K562 (cell line): ENCODE data around the gene CISD3. TPM values are rescaled to one million over a fixed set of nuclear protein-coding genes. Genes with fewer than 3 reads are reported as not detected.

Experiments
- CHAMP1 ChIP-seq: fragments of 450-650 bp; IDR thresholded peaks from 2 replicates; pipeline ENCODE4 v1.6.1; 2016; ENCODE audit warnings: mild to moderate bottlenecking
- CSDE1 ChIP-seq, 2 experiments: fragments of 450-650 bp; IDR thresholded peaks; 2 replicates each; pipeline ENCODE4 v1.6.1; 2016; ENCODE audit warnings: mild to moderate bottlenecking in 1 of 2
- ELF4 ChIP-seq: fragments of 450-650 bp; formaldehyde crosslinking; IDR thresholded peaks from 2 replicates; pipeline ENCODE4 v1.4.0; 2022; ENCODE audit warnings: missing genetic modification characterization
- EZH2 ChIP-seq: IDR thresholded peaks from 2 replicates; pipeline ENCODE4 v1.6.1; 2012; ENCODE audit warnings: low read depth, mild to moderate bottlenecking, inconsistent platforms, low read length, borderline replicate concordance
- GABPA ChIP-seq: fragments of 200-800 bp; sonication (Bioruptor generic); conservative IDR thresholded peaks from 2 replicates; pipeline ENCODE4 v1.6.1; 2016; ENCODE audit warnings: low read depth, missing genetic modification characterization, missing compliant biosample characterization
- GTF2B ChIP-seq: IDR thresholded peaks from 2 replicates; pipeline ENCODE4 v1.6.1; 2011; ENCODE audit not compliant: insufficient read length; ENCODE audit errors: extremely low read depth
- GTF2E2 ChIP-seq: fragments of 200-800 bp; sonication (Bioruptor generic); IDR thresholded peaks from 2 replicates; pipeline ENCODE4 v1.6.1; 2016; ENCODE audit warnings: missing genetic modification characterization, missing compliant biosample characterization
- GTF2F1 ChIP-seq: IDR thresholded peaks from 2 replicates; pipeline ENCODE4 v1.6.1; 2011; ENCODE audit warnings: low read depth, low read length, improper control_type of control experiment
- LCOR ChIP-seq: sonication (generic); formaldehyde crosslinking; IDR thresholded peaks from 2 replicates; pipeline ENCODE4 v1.8.0; 2022; ENCODE audit warnings: mild to moderate bottlenecking, missing genetic modification reagents
- MLX ChIP-seq, 2 experiments: fragments of 450-650 bp in 1 of 2; sonication (generic) in 1 of 2; formaldehyde crosslinking; conservative IDR thresholded peaks; 2 replicates each; pipeline versions ENCODE4 v1.4.0 to v1.8.1; 2020 to 2022; ENCODE audit warnings: mild to moderate bottlenecking in 1 of 2, missing genetic modification reagents in 1 of 2
- NCOA2 ChIP-seq, 2 experiments: fragments of 450-650 bp; IDR thresholded peaks; 2 replicates each; pipeline ENCODE4 v1.6.1; 2018; ENCODE audit warnings: mild to moderate bottlenecking in 2 of 2, moderate library complexity in 1 of 2; ENCODE audit not compliant: partially characterized antibody in 2 of 2
- NR3C1 ChIP-seq: sonication (generic); formaldehyde crosslinking; IDR thresholded peaks from 2 replicates; pipeline ENCODE4 v1.8.1; 2022; ENCODE audit warnings: missing genetic modification reagents
- RB1 ChIP-seq: fragments of 450-650 bp; IDR thresholded peaks from 2 replicates; pipeline ENCODE4 v1.6.1; 2017; ENCODE audit warnings: low read depth, mild to moderate bottlenecking
- SREBF2 ChIP-seq: sonication (generic); formaldehyde crosslinking; IDR thresholded peaks from 2 replicates; pipeline ENCODE4 v1.4.0; 2020; ENCODE audit warnings: mild to moderate bottlenecking, missing genetic modification reagents
- TEAD1 ChIP-seq, 2 experiments: fragments of 450-650 bp in 1 of 2; sonication (generic) in 1 of 2; formaldehyde crosslinking; IDR thresholded peaks; 2 replicates each; pipeline versions ENCODE4 v1.4.0 to v1.8.0; 2020 to 2022; ENCODE audit warnings: mild to moderate bottlenecking in 2 of 2, missing genetic modification reagents in 1 of 2
- TRIM28 ChIP-seq: fragments of 450-650 bp; IDR thresholded peaks from 2 replicates; pipeline ENCODE4 v1.6.1; 2017
- ZBTB12 ChIP-seq: fragments of 250-450 bp; sonication (Bioruptor Pico); IDR thresholded peaks from 2 replicates; pipeline ENCODE4 v1.4.0; 2020
- ZC3H4 ChIP-seq: sonication (generic); formaldehyde crosslinking; IDR thresholded peaks from 2 replicates; pipeline ENCODE4 v1.9.0; 2021; ENCODE audit warnings: missing genetic modification reagents, borderline replicate concordance
- ZC3H8 ChIP-seq: fragments of 450-650 bp; IDR thresholded peaks from 2 replicates; pipeline ENCODE4 v1.6.1; 2017
- ZKSCAN3 ChIP-seq: fragments of 250-450 bp; sonication (Bioruptor Pico); IDR thresholded peaks from 2 replicates; pipeline ENCODE4 v1.4.0; 2020
- ZNF347 ChIP-seq: fragments of 450-650 bp; formaldehyde crosslinking; IDR thresholded peaks from 2 replicates; pipeline ENCODE4 v1.4.0; 2020; ENCODE audit warnings: low read depth, mild to moderate bottlenecking, moderate library complexity
- ZNF644 ChIP-seq: fragments of 200-800 bp; sonication (Bioruptor generic); IDR thresholded peaks from 2 replicates; pipeline ENCODE4 v1.6.1; 2016; ENCODE audit warnings: low read depth, missing genetic modification characterization, missing compliant biosample characterization
- ZNF77 ChIP-seq: fragments of 250-450 bp; sonication (Bioruptor Pico); IDR thresholded peaks from 2 replicates; pipeline ENCODE4 v1.5.0; 2020
- polyA plus RNA-seq, 8 experiments: library from polyadenylated mRNA; depleted of rRNA in 4 of 8; stranded (reverse) in 5 of 8; unstranded in 3 of 8; fragments of >200 nt; fragmentation: Nextera tagmentation in 2 of 8; fragmentation: Illumina TruSeq in 1 of 8; extraction: Ambion mirVana in 2 of 8; extraction: Trizol in 1 of 8; gene quantifications; 2 replicates each; pipeline versions ENCODE4 v1.2.1 to v1.2.3, GENCODE V29; 2011 to 2014; ENCODE audit warnings: inconsistent platforms in 1 of 8, missing spikeins in 1 of 8
- total RNA-seq, 7 experiments: library from RNA; depleted of rRNA in 6 of 7; stranded (reverse); fragments of >200 nt in 6 of 7; fragmentation: Illumina TruSeq in 2 of 7; extraction: Trizol in 2 of 7; gene quantifications; 2 replicates each; pipeline versions ENCODE4 v1.2.1 to v1.2.3, GENCODE V29; 2011 to 2021; ENCODE audit warnings: low replicate concordance in 1 of 7

The CISD3 gene
- total and polyA plus RNA-seq, 9 of the 15 experiments (the other 6 are each of a cell fraction or from before 2014, with no cell fraction given), result 5.0 to 60.7 (median 15.7) TPM

- no peak for TF ChIP-seq ZNF644 (tag)
- no peak for TF ChIP-seq ZNF347
- TF ChIP-seq TRIM28, result 0 out of 2 replicates have a peak, but pooled peaks have one; percentile 32
- peak; percentile 64; the same call in 1 of the 2 replicates for TF ChIP-seq LCOR (CRISPR knock-in tag)
- no peak for TF ChIP-seq GTF2E2 (tag)
- no peak for TF ChIP-seq CHAMP1
- TF ChIP-seq ELF4 (CRISPR knock-in tag), result no peak
- TF ChIP-seq ZC3H4 (CRISPR knock-in tag), result no peak
- no peak for TF ChIP-seq ZBTB12 (CRISPR knock-in tag)
- no peak for TF ChIP-seq TEAD1 (CRISPR knock-in tag; IDR thresholded peaks at IDR 0.05)
- TF ChIP-seq GTF2B, result no peak
- TF ChIP-seq MLX (CRISPR knock-in tag; conservative IDR thresholded peaks at IDR 0.05), result no peak
- no peak for TF ChIP-seq SREBF2 (CRISPR knock-in tag)
- 0 out of 2 replicates have a peak, but pooled peaks have one; percentile 53 for TF ChIP-seq GTF2F1
- peak; percentile 40 for TF ChIP-seq RB1
- no peak for TF ChIP-seq EZH2
- no peak for TF ChIP-seq ZKSCAN3 (CRISPR knock-in tag)
- no peak for TF ChIP-seq ZC3H8
- no peak for TF ChIP-seq NCOA2 (IDR thresholded peaks at IDR 0.05; ENCODE audit: partially characterized antibody in 2 of 2)
- TF ChIP-seq NR3C1, result no peak
- TF ChIP-seq ZNF77 (CRISPR knock-in tag), result no peak
- TF ChIP-seq CSDE1 (IDR thresholded peaks at IDR 0.05), result 0 out of 4 replicates have a peak, but pooled peaks of 1 of the 2 experiments have one; percentile 12
- TF ChIP-seq GABPA (tag), result peak; percentile 82
These were observed 19.3 kb downstream of the CISD3 start (continued) for GRCh38 chr17:38749223-38750043.
